ENCODE data around the gene DHH.

DNA sequence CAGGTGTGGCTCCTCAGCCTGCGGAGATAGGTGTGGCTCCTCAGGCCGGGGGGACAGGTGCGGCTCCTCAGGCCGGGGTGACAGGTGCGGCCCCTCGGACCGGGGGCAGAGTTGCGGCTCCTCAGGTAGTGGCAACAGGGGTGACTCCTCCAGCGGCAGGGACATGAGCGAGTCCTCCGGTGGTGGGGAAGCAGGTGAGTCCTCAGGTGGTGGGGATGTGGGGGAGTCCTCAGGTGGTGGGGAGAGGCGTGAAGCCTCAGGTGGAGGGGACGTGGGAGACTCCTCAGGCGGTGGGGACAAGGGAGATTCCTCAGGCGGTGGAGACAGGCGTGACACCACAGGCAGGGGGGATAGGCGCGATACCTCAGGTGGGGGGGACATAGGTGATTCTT is 43.2 kb downstream of the DHH start:
- TF ChIP-seq, protein P1, sequence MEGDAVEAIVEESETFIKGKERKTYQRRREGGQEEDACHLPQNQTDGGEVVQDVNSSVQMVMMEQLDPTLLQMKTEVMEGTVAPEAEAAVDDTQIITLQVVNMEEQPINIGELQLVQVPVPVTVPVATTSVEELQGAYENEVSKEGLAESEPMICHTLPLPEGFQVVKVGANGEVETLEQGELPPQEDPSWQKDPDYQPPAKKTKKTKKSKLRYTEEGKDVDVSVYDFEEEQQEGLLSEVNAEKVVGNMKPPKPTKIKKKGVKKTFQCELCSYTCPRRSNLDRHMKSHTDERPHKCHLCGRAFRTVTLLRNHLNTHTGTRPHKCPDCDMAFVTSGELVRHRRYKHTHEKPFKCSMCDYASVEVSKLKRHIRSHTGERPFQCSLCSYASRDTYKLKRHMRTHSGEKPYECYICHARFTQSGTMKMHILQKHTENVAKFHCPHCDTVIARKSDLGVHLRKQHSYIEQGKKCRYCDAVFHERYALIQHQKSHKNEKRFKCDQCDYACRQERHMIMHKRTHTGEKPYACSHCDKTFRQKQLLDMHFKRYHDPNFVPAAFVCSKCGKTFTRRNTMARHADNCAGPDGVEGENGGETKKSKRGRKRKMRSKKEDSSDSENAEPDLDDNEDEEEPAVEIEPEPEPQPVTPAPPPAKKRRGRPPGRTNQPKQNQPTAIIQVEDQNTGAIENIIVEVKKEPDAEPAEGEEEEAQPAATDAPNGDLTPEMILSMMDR (conservative IDR thresholded peaks at IDR 0.05), result no peak
- no peak for TF ChIP-seq ZFX (IDR thresholded peaks at IDR 0.05)
